HepG2 (cell line): ENCODE measurements around the gene GTF2H3. TPM values are rescaled to one million over a fixed set of nuclear protein-coding genes. Genes with fewer than 3 reads are reported as not detected.

Experiments
- CREM ChIP-seq, 2 experiments: sonication (generic) in 1 of 2; formaldehyde crosslinking in 1 of 2; IDR thresholded peaks; 2 replicates each; pipeline versions ENCODE4 v1.4.0 to v1.6.1; 2016 to 2020; ENCODE audit warnings: antibody characterized with exemption in 1 of 2, mild to moderate bottlenecking in 1 of 2, missing genetic modification reagents in 1 of 2
- E2F5 ChIP-seq: sonication (generic); formaldehyde crosslinking; conservative IDR thresholded peaks from 2 replicates; pipeline ENCODE4 v1.4.0; 2020; ENCODE audit warnings: missing genetic modification reagents
- ELF3 ChIP-seq: IDR thresholded peaks from 2 replicates; pipeline ENCODE4 v1.6.1; 2016; ENCODE audit warnings: missing genetic modification reagents, missing compliant biosample characterization
- IRF9 ChIP-seq: sonication (generic); formaldehyde crosslinking; IDR thresholded peaks from 2 replicates; pipeline ENCODE4 v1.8.0; 2022; ENCODE audit warnings: missing genetic modification reagents, mild to moderate bottlenecking, borderline replicate concordance
- MLX ChIP-seq: IDR thresholded peaks from 2 replicates; pipeline ENCODE4 v1.6.1; 2016
- NFYB ChIP-seq: sonication (generic); formaldehyde crosslinking; IDR thresholded peaks from 2 replicates; pipeline ENCODE4 v1.4.0; 2020; ENCODE audit warnings: missing genetic modification reagents
- PCBP1 ChIP-seq: fragments of 200-400 bp; formaldehyde crosslinking; IDR thresholded peaks from 2 replicates; pipeline ENCODE4 v1.6.1; 2017; ENCODE audit warnings: mild to moderate bottlenecking, low read depth, low read length, borderline replicate concordance
- RAD51 ChIP-seq: fragments of 450-650 bp; IDR thresholded peaks from 2 replicates; pipeline ENCODE4 v1.6.1; 2016; ENCODE audit warnings: borderline replicate concordance
- SETDB1 ChIP-seq: sonication (generic); formaldehyde crosslinking; IDR thresholded peaks from 2 replicates; pipeline ENCODE4 v1.5.1; 2020; ENCODE audit warnings: missing genetic modification reagents, mild to moderate bottlenecking, borderline replicate concordance
- SMARCC2 ChIP-seq: fragments of 450-650 bp; IDR thresholded peaks from 2 replicates; pipeline ENCODE4 v1.6.1; 2017; ENCODE audit warnings: antibody characterized with exemption, mild to moderate bottlenecking
- SRSF9 ChIP-seq: fragments of 200-400 bp; formaldehyde crosslinking; IDR thresholded peaks from 2 replicates; pipeline ENCODE4 v1.6.1; 2018; ENCODE audit warnings: borderline replicate concordance, mild to moderate bottlenecking, low read depth, low read length; ENCODE audit not compliant: insufficient read depth, poor library complexity, severe bottlenecking
- STAT5B ChIP-seq: sonication (generic); formaldehyde crosslinking; IDR thresholded peaks from 2 replicates; pipeline ENCODE4 v1.4.0; 2020; ENCODE audit warnings: missing genetic modification reagents
- TEAD2 ChIP-seq: sonication (generic); formaldehyde crosslinking; IDR thresholded peaks from 2 replicates; pipeline ENCODE4 v1.9.0; 2021; ENCODE audit warnings: missing genetic modification reagents
- ZHX2 ChIP-seq, 2 experiments: sonication (generic) in 1 of 2; formaldehyde crosslinking in 1 of 2; IDR thresholded peaks; 2 replicates each; pipeline versions ENCODE4 v1.6.1 to v1.9.0; 2014 to 2022; ENCODE audit warnings: antibody characterized with exemption in 1 of 2, borderline replicate concordance in 1 of 2, inconsistent platforms in 1 of 2, low read depth in 1 of 2, missing genetic modification reagents in 1 of 2
- ZNF460 ChIP-seq: sonication (generic); formaldehyde crosslinking; IDR thresholded peaks from 2 replicates; pipeline ENCODE4 v1.5.1; 2020; ENCODE audit warnings: missing genetic modification reagents, mild to moderate bottlenecking, borderline replicate concordance
- ZNF773 ChIP-seq: sonication (generic); formaldehyde crosslinking; IDR thresholded peaks from 2 replicates; pipeline ENCODE4 v1.4.0; 2020; ENCODE audit warnings: missing genetic modification reagents, borderline replicate concordance
- ZNF781 ChIP-seq: sonication (generic); formaldehyde crosslinking; IDR thresholded peaks from 2 replicates; pipeline ENCODE4 v1.5.1; 2020; ENCODE audit warnings: borderline replicate concordance, mild to moderate bottlenecking, missing genetic modification reagents; ENCODE audit errors: not compliant biosample characterization
- ZSCAN25 ChIP-seq: sonication (generic); formaldehyde crosslinking; IDR thresholded peaks from 2 replicates; pipeline ENCODE4 v1.8.0; 2022; ENCODE audit warnings: mild to moderate bottlenecking, missing genetic modification reagents
- polyA plus RNA-seq, 8 experiments: library from polyadenylated mRNA; depleted of rRNA in 3 of 8; stranded (reverse) in 7 of 8; unstranded in 1 of 8; fragments of >200 nt; fragmentation: Illumina TruSeq in 4 of 8; extraction: Trizol in 4 of 8; gene quantifications; 2 replicates each; pipeline versions ENCODE4 v1.2.1 to v1.2.3, GENCODE V29; 2011 to 2016; ENCODE audit warnings: low read depth in 4 of 8, missing spikeins in 1 of 8, mixed read lengths in 1 of 8; ENCODE audit not compliant: insufficient read depth in 1 of 8
- total RNA-seq, 5 experiments: library from RNA; depleted of rRNA; stranded (reverse); fragments of >200 nt; fragmentation: Illumina TruSeq; extraction: Trizol; gene quantifications; 2 replicates each; pipeline ENCODE4 v1.2.3, GENCODE V29; 2016; ENCODE audit warnings: low read depth in 1 of 5
- TF ChIP-seq, protein P1 (sequence below): sonication (generic); formaldehyde crosslinking; IDR thresholded peaks from 2 replicates; pipeline ENCODE4 v1.8.1; 2023; ENCODE audit warnings: missing genetic modification reagents, mild to moderate bottlenecking, borderline replicate concordance

The GTF2H3 gene
- total and polyA plus RNA-seq, 2 of the 13 experiments (the other 11 are each of a cell fraction or from before 2014, with no cell fraction given) = 35.8 to 58.8 TPM

DNA sequence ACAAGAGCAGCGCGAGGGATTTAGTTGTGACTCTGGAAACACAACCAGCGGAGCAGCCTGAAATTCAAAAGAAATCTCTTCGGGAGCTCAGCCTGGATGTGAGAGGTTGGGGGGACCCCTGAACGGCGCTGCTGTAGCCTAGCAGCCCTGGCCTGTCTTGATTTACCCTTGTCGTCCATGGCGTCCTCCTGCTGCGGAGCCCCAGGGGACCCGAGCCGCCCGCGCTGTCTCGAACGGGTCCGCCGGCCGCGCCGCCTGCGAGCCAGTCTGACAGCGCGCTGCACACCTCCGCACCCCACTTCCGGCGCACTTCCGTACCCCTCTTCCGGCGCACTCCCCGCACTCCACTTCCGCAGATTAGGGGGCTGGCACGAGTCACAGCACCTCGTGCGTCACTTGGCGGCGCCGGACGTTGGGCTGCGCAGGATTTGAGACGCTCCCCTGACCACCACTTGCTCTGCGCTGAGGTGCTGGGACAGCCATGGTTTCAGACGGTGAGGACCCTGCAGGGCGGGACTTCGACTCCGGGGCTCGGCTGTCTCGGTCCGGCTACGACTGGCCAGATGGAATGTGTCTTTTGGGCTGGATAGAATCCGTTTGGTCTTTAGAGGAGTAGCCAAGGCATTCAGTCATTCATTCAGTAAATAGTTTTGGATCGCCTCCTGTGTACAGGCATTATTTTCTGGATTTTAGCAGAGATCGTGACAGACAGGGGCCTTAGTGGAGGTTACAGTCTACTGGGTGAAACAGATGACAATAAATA, at the start of gene GTF2H3, which contains the start of gene EIF2B1 (continued):
- peak; percentile 97 for TF ChIP-seq ZHX2 (IDR thresholded peaks at IDR 0.05; ENCODE audit: low read depth)
- no peak for TF ChIP-seq ZHX2 (CRISPR knock-in tag; IDR thresholded peaks at IDR 0.05; ENCODE audit: borderline replicate concordance)
- peak; percentile 91 for TF ChIP-seq PCBP1
- peak; percentile 82 for TF ChIP-seq ZNF781 (CRISPR knock-in tag)
- peak; percentile 71 for TF ChIP-seq NFYB
- peak; percentile 60; the same call in 1 of the 2 replicates for TF ChIP-seq MLX
- TF ChIP-seq TEAD2 = no peak
- TF ChIP-seq ZNF460 (CRISPR knock-in tag) = no peak
- TF ChIP-seq CREM (IDR thresholded peaks at IDR 0.05) = peak; percentile 100
- peak; percentile 99 for TF ChIP-seq CREM (CRISPR knock-in tag; IDR thresholded peaks at IDR 0.05)
- peak; percentile 63; the same call in 1 of the 2 replicates for TF ChIP-seq ELF3 (CRISPR knock-in tag)
- 0 out of 2 replicates have a peak, but pooled peaks have one; percentile 51 for TF ChIP-seq ZNF773 (CRISPR knock-in tag)
- TF ChIP-seq SETDB1 (CRISPR knock-in tag) = no peak
- no peak for TF ChIP-seq STAT5B (CRISPR knock-in tag)
- TF ChIP-seq, protein P1, sequence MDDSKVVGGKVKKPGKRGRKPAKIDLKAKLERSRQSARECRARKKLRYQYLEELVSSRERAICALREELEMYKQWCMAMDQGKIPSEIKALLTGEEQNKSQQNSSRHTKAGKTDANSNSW (CRISPR knock-in tag) = no peak
- peak; percentile 56; the same call in 1 of the 2 replicates for TF ChIP-seq E2F5 (CRISPR knock-in tag)
- no peak for TF ChIP-seq RAD51
- TF ChIP-seq SRSF9 = no peak
- peak; percentile 95 for TF ChIP-seq IRF9 (CRISPR knock-in tag)
- TF ChIP-seq SMARCC2 = peak; percentile 9; the same call in 1 of the 2 replicates
- TF ChIP-seq ZSCAN25 (CRISPR knock-in tag) = 0 out of 2 replicates have a peak, but pooled peaks have one; percentile 61
